GM12878 (cell line): ENCODE results near the gene PHYH. TPM values are rescaled to one million over a fixed set of nuclear protein-coding genes. Genes with fewer than 3 reads are reported as not detected.

Source experiments
- ATAC-seq: fragments of 200-7000 bp; cut with Tn5 transposase; 3 replicates; pipeline ENCODE4 v1.9.1; 2020; ENCODE audit warnings: mild to moderate bottlenecking, moderate library complexity
- BruUV-seq: library from RNA; stranded (reverse); fragments of 400-500 nt; replicated peaks from 2 replicates; lab custom pipeline; 2021; lab: Mats Ljungman, UMichigan
- CTCF ChIA-PET: fragments of 300-600 bp; sonication (Branson Sonifier 250); formaldehyde crosslinking; extraction: SDS; loops from one replicate; lab custom pipeline; 2021; ENCODE audit warnings: inconsistent platforms; lab: Yijun Ruan, JAX
- POLR2A ChIA-PET: fragments of 350-600 bp; formaldehyde crosslinking; extraction: SDS; loops from one replicate; lab custom pipeline; 2021; ENCODE audit warnings: inconsistent platforms; lab: Charles Lee
- RAD21 ChIA-PET: fragments of 300-600 bp; sonication (Branson Sonifier 250); formaldehyde crosslinking; loops from one replicate; lab custom pipeline; 2023; ENCODE audit warnings: antibody characterized with exemption; ENCODE audit not compliant: unreplicated experiment; lab: Charles Lee
- SMC1A ChIA-PET: fragments of 300-600 bp; sonication (Branson Sonifier 250); formaldehyde crosslinking; loops from one replicate; lab custom pipeline; 2023; ENCODE audit not compliant: unreplicated experiment, uncharacterized antibody; lab: Charles Lee
- DNase-seq: peaks from one replicate; pipeline ENCODE4 v3.0.0-alpha.2; 2011; ENCODE audit warnings: low read depth, low spot score
- FAIRE-seq: peaks from 3 replicates; lab custom pipeline; 2011; peaks lifted over from hg19 to GRCh38; lab: Jason Lieb, UNC
- H2AFZ ChIP-seq: 2 replicates; pipeline ENCODE4 v1.6.0; 2011; ENCODE audit warnings: low read depth, low read length, control low read depth; ENCODE audit not compliant: control insufficient read depth
- H3K27ac ChIP-seq: 2 replicates; pipeline ENCODE4 v1.5.1; 2011; ENCODE audit warnings: control low read depth; ENCODE audit not compliant: control insufficient read depth, insufficient read depth
- H3K27me3 ChIP-seq, 2 experiments: replicated peaks in 1 of 2; 2 replicates each; pipeline versions ENCODE4 v1.6.0 to v1.6.1; 2011; ENCODE audit warnings: low read length in 1 of 2; ENCODE audit not compliant: control insufficient read depth in 2 of 2, insufficient read depth in 2 of 2
- H3K36me3 ChIP-seq, 2 experiments: 2 replicates each; pipeline ENCODE4 v1.5.1; 2011; ENCODE audit warnings: low read length in 1 of 2; ENCODE audit not compliant: control insufficient read depth in 2 of 2, insufficient read depth in 2 of 2
- H3K4me1 ChIP-seq: 2 replicates; pipeline ENCODE4 v1.6.1; 2011; ENCODE audit warnings: mild to moderate bottlenecking, low read length, moderate library complexity, mixed read lengths; ENCODE audit not compliant: control insufficient read depth, insufficient read depth
- H3K4me2 ChIP-seq: 2 replicates; pipeline ENCODE4 v1.6.0; 2011; ENCODE audit warnings: control low read depth; ENCODE audit not compliant: control insufficient read depth, insufficient read depth
- H3K4me3 ChIP-seq: fragments of 200-600 bp; sonication (generic); 2 replicates; pipeline ENCODE4 v1.5.1; 2016
- H3K79me2 ChIP-seq: 2 replicates; pipeline ENCODE4 v1.6.0; 2011; ENCODE audit warnings: low read length; ENCODE audit not compliant: control insufficient read depth, insufficient read depth
- H3K9ac ChIP-seq: 2 replicates; pipeline ENCODE4 v1.8.0; 2011; ENCODE audit warnings: low read length, control low read depth, mixed read lengths; ENCODE audit not compliant: control insufficient read depth, insufficient read depth
- H3K9me3 ChIP-seq: replicated peaks from 3 replicates; pipeline ENCODE4 v1.5.1; 2011; ENCODE audit warnings: mild to moderate bottlenecking, low read length; ENCODE audit not compliant: control insufficient read depth, insufficient read depth
- H4K20me1 ChIP-seq: 2 replicates; pipeline ENCODE4 v1.6.0; 2011; ENCODE audit not compliant: control insufficient read depth, insufficient read depth
- ASH2L ChIP-seq: fragments of 300-600, 200-600 bp; sonication (generic); IDR thresholded peaks from 2 replicates; pipeline ENCODE4 v1.6.1; 2017; ENCODE audit warnings: low read depth, mild to moderate bottlenecking, borderline replicate concordance
- ATF2 ChIP-seq: IDR thresholded peaks from 2 replicates; pipeline ENCODE4 v1.6.1; 2012; ENCODE audit warnings: low read length, inconsistent platforms
- BHLHE40 ChIP-seq, 2 experiments: fragments of 450-650 bp in 1 of 2; IDR thresholded peaks; 2 replicates each; pipeline ENCODE4 v1.6.1; 2011 to 2017; ENCODE audit warnings: low read depth in 2 of 2, borderline replicate concordance in 1 of 2, improper control_type of control experiment in 1 of 2, low read length in 1 of 2, mild to moderate bottlenecking in 1 of 2
- CHD1 ChIP-seq: IDR thresholded peaks from 2 replicates; pipeline ENCODE4 v1.6.1; 2012; ENCODE audit warnings: low read depth, low read length, improper control_type of control experiment
- CHD2 ChIP-seq: IDR thresholded peaks from 2 replicates; pipeline ENCODE4 v1.6.1; 2011; ENCODE audit warnings: low read depth, low read length, improper control_type of control experiment, borderline replicate concordance
- CREM ChIP-seq: IDR thresholded peaks from 2 replicates; pipeline ENCODE4 v1.6.1; 2014; ENCODE audit warnings: antibody characterized with exemption, low read depth
- E2F8 ChIP-seq: fragments of 450-650 bp; IDR thresholded peaks from 2 replicates; pipeline ENCODE4 v1.6.1; 2018; ENCODE audit warnings: mild to moderate bottlenecking, low read depth, moderate library complexity; ENCODE audit not compliant: partially characterized antibody
- MAX ChIP-seq: IDR thresholded peaks from 2 replicates; pipeline ENCODE4 v1.6.1; 2012; ENCODE audit warnings: low read depth, low read length, improper control_type of control experiment
- MLLT1 ChIP-seq: fragments of 450-650 bp; IDR thresholded peaks from 2 replicates; pipeline ENCODE4 v1.6.1; 2016; ENCODE audit warnings: mild to moderate bottlenecking
- NFYB ChIP-seq: IDR thresholded peaks from 2 replicates; pipeline ENCODE4 v1.6.1; 2011; ENCODE audit warnings: low read depth, mild to moderate bottlenecking, low read length, improper control_type of control experiment, moderate library complexity; ENCODE audit not compliant: insufficient read depth
- NR2C1 ChIP-seq: fragments of 450-650 bp; IDR thresholded peaks from 2 replicates; pipeline ENCODE4 v1.6.1; 2017; ENCODE audit warnings: antibody characterized with exemption, mild to moderate bottlenecking, moderate library complexity
- RAD51 ChIP-seq: fragments of 450-650 bp; IDR thresholded peaks from 2 replicates; pipeline ENCODE4 v1.6.1; 2016; ENCODE audit warnings: moderate library complexity, mild to moderate bottlenecking, inconsistent platforms
- SP1 ChIP-seq: IDR thresholded peaks from one replicate; pipeline ENCODE4 v1.6.1; 2011; ENCODE audit warnings: low read depth, low read length
- SUZ12 ChIP-seq: fragments of 200-600 bp; sonication (generic); IDR thresholded peaks from one replicate; pipeline ENCODE4 v1.6.1; 2018; ENCODE audit warnings: antibody characterized with exemption, mild to moderate bottlenecking; ENCODE audit not compliant: unreplicated experiment
- TARDBP ChIP-seq: IDR thresholded peaks from 2 replicates; pipeline ENCODE4 v1.6.1; 2016; ENCODE audit warnings: borderline replicate concordance
- ZBTB11 ChIP-seq: fragments of 450-650 bp; formaldehyde crosslinking; IDR thresholded peaks from 2 replicates; pipeline ENCODE4 v1.5.0; 2022; ENCODE audit warnings: mild to moderate bottlenecking, missing genetic modification characterization
- WGBS: methylation state at CpG from one replicate; pipeline ENCODE4 v1.1.6; 2016; ENCODE audit warnings: low lambda C conversion rate; ENCODE audit not compliant: insufficient replicate concordance, insufficient coverage; ENCODE audit errors: missing lambda C conversion rate; 5-methylcytosine and 5-hydroxymethylcytosine counted together
- in situ Hi-C: fragments of 300-500 bp; cut with MboI; formaldehyde crosslinking; loops from 9 replicates; pipeline ENCODE4 v1.14.3; 2018; ENCODE audit warnings: mixed read lengths
- intact Hi-C: fragments of 100-400 bp; cut with micrococcal nuclease; formaldehyde crosslinking; loops from one replicate; pipeline ENCODE4 v1.14.2; 2022; ENCODE audit not compliant: unreplicated experiment
- polyA plus RNA-seq, 11 experiments: library from polyadenylated mRNA; depleted of rRNA in 4 of 11; unstranded in 6 of 11; stranded (reverse) in 5 of 11; fragments of >200 nt; fragmentation: Nextera tagmentation in 4 of 11; fragmentation: Illumina TruSeq in 1 of 11; extraction: Ambion mirVana in 4 of 11; extraction: Trizol in 1 of 11; gene quantifications; 1 replicate in 1 of 11; 2 replicates in 10 of 11; pipeline versions ENCODE4 v1.2.1 to v1.2.3, GENCODE V29; 2011 to 2016; ENCODE audit warnings: inconsistent platforms in 2 of 11, missing spikeins in 2 of 11, low read depth in 1 of 11
- total RNA-seq, 4 experiments: library from RNA; depleted of rRNA in 3 of 4; stranded (reverse); fragments of >200 nt in 3 of 4; fragmentation: Illumina TruSeq in 1 of 4; extraction: Trizol in 1 of 4; gene quantifications; 2 replicates each; pipeline versions ENCODE4 v1.2.1 to v1.2.3, GENCODE V29; 2013 to 2021

Gene PHYH
- total and polyA plus RNA-seq, 10 of the 15 experiments (the other 5 are each of a cell fraction or from before 2014, with no cell fraction given), result 3.2 to 10.3 (median 5.0) TPM

GRCh38 chr10:13328613-13329012 lies 28.7 kb upstream of the PHYH start:
- Histone ChIP-seq H3K27ac (no peak overlapping the region), H3K36me3 (peaks cover 7 to 31% of the 10 kb centered on the region in 2 experiments), H3K9me3 (no peaks in the 10 kb centered on the region), H3K4me3 (no peak overlapping the region), H3K27me3 (no peaks in the 10 kb centered on the region), H3K4me1 (no peaks in the 10 kb centered on the region), H3K4me2 (no peak overlapping the region), H2AFZ (no peak overlapping the region), H3K79me2 (no peaks in the 10 kb centered on the region), H4K20me1 (no peaks in the 10 kb centered on the region), H3K9ac (no peak overlapping the region)
- intact Hi-C loops, result no loop called here
- no peak for ATAC-seq
- ChIA-PET POLR2A (no interaction called here), CTCF (interaction anchor here (1.6 kb wide), 1 partner anchor 26 kb away, joined by 4 read pairs; no protein-coding TSS in a partner anchor), SMC1A (interaction anchor here (1.4 kb wide), 1 partner anchor 20 kb away, joined by 3 read pairs; no protein-coding TSS in a partner anchor), RAD21 (no interaction called here)
- no peak for DNase-seq
- in situ Hi-C loops, result no loop called here
- FAIRE-seq, result no peak
- no TSS peak for BruUV-seq
- WGBS, result 91% methylated on average over 9 of the region's 10 CpGs
- TF ChIP-seq NR2C1 (no peak), MLLT1 (no peak), SUZ12 (no peak), E2F8 (no peak), CHD2 (no peak), NFYB (no peak), ASH2L (no peak), ATF2 (no peak), SP1 (no peak), CREM (no peak), BHLHE40 (IDR thresholded peaks at IDR 0.05; ENCODE audit: borderline replicate concordance in 1 of 2, low read depth in 2 of 2, low read length in 1 of 2) (no peak), TARDBP (no peak), RAD51 (no peak), MAX (no peak), CHD1 (no peak), ZBTB11 (CRISPR knock-in tag) (no peak)
